ENCODE results near the gene ACSF2. TPM values are rescaled to one million over a fixed set of nuclear protein-coding genes. Genes with fewer than 3 reads are reported as not detected.

Gene ACSF2
- total and polyA plus RNA-seq, 2 of the 13 experiments (the other 11 are each of a cell fraction or from before 2014, with no cell fraction given): 87.3 to 109 TPM

DNA sequence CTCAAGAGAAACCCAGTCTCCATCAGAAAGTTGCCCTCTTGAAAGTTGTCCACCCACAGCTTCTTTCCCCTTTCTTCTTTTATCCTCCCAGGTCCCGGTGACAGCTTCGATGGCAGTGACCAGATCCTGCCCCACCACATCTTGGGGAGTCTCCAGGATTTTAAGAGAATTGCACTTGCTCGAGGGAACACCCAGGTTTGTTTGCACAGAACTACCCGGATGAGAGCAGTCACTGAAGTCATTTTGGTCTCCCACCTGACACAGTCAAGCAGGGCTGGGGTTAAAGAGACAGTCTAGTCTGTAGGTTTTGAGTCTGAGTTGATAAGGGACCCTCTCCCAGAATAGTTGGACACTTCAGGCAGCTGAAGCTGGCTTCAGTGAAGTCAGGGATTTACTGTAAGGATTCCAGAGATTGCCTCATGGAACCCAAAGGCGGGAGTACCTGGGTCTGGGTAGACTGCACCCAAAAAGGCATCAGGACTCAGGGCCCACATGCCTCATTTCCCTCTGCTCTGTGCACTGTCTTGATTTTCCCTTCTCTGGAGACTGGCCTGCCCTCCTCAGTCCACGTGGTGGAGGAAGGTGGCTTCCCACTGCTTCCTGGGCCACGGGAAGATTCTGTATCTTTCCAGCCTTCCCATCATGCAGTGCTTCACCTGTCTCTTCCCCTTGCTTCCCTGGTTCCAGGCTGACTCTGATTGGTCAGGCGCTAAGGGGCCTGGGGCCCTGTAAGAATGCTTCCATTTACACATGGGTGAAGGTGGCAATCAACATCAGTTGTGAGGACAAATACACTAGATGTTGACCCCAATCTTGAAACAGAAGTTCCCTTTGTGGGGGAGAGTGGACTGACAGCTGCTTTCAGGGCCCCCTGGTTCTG is 91.7 kb downstream of the ACSF2 start (continued):
- TF ChIP-seq, protein P1, sequence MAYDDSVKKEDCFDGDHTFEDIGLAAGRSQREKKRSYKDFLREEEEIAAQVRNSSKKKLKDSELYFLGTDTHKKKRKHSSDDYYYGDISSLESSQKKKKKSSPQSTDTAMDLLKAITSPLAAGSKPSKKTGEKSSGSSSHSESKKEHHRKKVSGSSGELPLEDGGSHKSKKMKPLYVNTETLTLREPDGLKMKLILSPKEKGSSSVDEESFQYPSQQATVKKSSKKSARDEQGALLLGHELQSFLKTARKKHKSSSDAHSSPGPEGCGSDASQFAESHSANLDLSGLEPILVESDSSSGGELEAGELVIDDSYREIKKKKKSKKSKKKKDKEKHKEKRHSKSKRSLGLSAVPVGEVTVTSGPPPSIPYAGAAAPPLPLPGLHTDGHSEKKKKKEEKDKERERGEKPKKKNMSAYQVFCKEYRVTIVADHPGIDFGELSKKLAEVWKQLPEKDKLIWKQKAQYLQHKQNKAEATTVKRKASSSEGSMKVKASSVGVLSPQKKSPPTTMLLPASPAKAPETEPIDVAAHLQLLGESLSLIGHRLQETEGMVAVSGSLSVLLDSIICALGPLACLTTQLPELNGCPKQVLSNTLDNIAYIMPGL (CRISPR knock-in tag; IDR thresholded peaks at IDR 0.05; ENCODE audit: borderline replicate concordance in 1 of 2, low read depth in 1 of 2): peak in 1 of 2 experiments; percentile 16; a peak in 1 of 4 replicates
- TF ChIP-seq GFI1 (CRISPR knock-in tag; IDR thresholded peaks at IDR 0.05; ENCODE audit: borderline replicate concordance) (no peak), ZNF747 (CRISPR knock-in tag; IDR thresholded peaks at IDR 0.05; ENCODE audit: borderline replicate concordance) (0 out of 2 replicates have a peak, but pooled peaks have one; percentile 4), XRCC5 (optimal IDR thresholded peaks at IDR 0.05; ENCODE audit: low read length) (peak; percentile 2), ZNF547 (CRISPR knock-in tag; IDR thresholded peaks at IDR 0.05) (no peak), ZNF629 (CRISPR knock-in tag; conservative IDR thresholded peaks at IDR 0.05) (no peak), ZNF839 (CRISPR knock-in tag; IDR thresholded peaks at IDR 0.05; ENCODE audit: borderline replicate concordance) (no peak), KLF11 (CRISPR knock-in tag; IDR thresholded peaks at IDR 0.05) (no peak), ZFP41 (CRISPR knock-in tag; IDR thresholded peaks at IDR 0.05; ENCODE audit: borderline replicate concordance) (peak; percentile 92; the same call in 1 of the 2 replicates), JUND (CRISPR knock-in tag; IDR thresholded peaks at IDR 0.05) (no peak), ZNF563 (CRISPR knock-in tag; IDR thresholded peaks at IDR 0.05) (0 out of 2 replicates have a peak, but pooled peaks have one; percentile 5), ZSCAN29 (CRISPR knock-in tag; conservative IDR thresholded peaks at IDR 0.05) (peak; percentile 64; the same call in 1 of the 2 replicates), ARID2 (CRISPR knock-in tag; IDR thresholded peaks at IDR 0.05; ENCODE audit: borderline replicate concordance) (peak; percentile 83; the same call in 1 of the 2 replicates), NFKBIZ (CRISPR knock-in tag; IDR thresholded peaks at IDR 0.05) (no peak), ZNF543 (CRISPR knock-in tag; IDR thresholded peaks at IDR 0.05) (peak; percentile 68; the same call in 1 of the 2 replicates), MXD1 (CRISPR knock-in tag; IDR thresholded peaks at IDR 0.05) (peak; percentile 53; the same call in 1 of the 2 replicates), SRSF9 (IDR thresholded peaks at IDR 0.05; ENCODE audit: borderline replicate concordance, insufficient read depth, low read depth, low read length, poor library complexity, severe bottlenecking) (no peak)
- TF ChIP-seq, protein P2, sequence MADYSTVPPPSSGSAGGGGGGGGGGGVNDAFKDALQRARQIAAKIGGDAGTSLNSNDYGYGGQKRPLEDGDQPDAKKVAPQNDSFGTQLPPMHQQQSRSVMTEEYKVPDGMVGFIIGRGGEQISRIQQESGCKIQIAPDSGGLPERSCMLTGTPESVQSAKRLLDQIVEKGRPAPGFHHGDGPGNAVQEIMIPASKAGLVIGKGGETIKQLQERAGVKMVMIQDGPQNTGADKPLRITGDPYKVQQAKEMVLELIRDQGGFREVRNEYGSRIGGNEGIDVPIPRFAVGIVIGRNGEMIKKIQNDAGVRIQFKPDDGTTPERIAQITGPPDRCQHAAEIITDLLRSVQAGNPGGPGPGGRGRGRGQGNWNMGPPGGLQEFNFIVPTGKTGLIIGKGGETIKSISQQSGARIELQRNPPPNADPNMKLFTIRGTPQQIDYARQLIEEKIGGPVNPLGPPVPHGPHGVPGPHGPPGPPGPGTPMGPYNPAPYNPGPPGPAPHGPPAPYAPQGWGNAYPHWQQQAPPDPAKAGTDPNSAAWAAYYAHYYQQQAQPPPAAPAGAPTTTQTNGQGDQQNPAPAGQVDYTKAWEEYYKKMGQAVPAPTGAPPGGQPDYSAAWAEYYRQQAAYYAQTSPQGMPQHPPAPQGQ (CRISPR knock-in tag; IDR thresholded peaks at IDR 0.05; ENCODE audit: borderline replicate concordance): no peak
- TF ChIP-seq, protein P3, sequence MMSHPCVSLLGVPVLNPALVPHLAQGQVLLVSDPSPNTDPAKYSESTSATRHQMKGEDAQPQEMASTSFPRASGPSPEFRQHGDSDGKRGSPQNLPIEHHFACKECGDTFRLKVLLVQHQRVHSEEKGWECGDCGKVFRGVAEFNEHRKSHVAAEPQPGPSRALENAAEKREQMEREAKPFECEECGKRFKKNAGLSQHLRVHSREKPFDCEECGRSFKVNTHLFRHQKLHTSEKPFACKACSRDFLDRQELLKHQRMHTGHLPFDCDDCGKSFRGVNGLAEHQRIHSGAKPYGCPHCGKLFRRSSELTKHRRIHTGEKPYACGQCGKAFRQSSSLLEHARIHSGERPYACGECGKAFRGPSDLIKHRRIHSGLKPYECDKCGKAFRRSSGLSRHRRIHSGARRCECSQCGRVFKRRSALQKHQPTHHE (CRISPR knock-in tag; IDR thresholded peaks at IDR 0.05; ENCODE audit: borderline replicate concordance): no peak
- TF ChIP-seq, protein P4, sequence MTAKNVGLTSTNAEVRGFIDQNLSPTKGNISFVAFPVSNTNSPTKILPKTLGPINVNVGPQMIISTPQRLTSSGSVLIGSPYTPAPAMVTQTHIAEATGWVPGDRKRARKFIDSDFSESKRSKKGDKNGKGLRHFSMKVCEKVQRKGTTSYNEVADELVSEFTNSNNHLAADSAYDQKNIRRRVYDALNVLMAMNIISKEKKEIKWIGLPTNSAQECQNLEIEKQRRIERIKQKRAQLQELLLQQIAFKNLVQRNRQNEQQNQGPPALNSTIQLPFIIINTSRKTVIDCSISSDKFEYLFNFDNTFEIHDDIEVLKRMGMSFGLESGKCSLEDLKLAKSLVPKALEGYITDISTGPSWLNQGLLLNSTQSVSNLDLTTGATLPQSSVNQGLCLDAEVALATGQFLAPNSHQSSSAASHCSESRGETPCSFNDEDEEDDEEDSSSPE (CRISPR knock-in tag; IDR thresholded peaks at IDR 0.05): peak; percentile 13; the same call in 1 of the 2 replicates

Data from HepG2 (cell line).